ENCODE results near the gene C5orf58.

Gene C5orf58

DNA sequence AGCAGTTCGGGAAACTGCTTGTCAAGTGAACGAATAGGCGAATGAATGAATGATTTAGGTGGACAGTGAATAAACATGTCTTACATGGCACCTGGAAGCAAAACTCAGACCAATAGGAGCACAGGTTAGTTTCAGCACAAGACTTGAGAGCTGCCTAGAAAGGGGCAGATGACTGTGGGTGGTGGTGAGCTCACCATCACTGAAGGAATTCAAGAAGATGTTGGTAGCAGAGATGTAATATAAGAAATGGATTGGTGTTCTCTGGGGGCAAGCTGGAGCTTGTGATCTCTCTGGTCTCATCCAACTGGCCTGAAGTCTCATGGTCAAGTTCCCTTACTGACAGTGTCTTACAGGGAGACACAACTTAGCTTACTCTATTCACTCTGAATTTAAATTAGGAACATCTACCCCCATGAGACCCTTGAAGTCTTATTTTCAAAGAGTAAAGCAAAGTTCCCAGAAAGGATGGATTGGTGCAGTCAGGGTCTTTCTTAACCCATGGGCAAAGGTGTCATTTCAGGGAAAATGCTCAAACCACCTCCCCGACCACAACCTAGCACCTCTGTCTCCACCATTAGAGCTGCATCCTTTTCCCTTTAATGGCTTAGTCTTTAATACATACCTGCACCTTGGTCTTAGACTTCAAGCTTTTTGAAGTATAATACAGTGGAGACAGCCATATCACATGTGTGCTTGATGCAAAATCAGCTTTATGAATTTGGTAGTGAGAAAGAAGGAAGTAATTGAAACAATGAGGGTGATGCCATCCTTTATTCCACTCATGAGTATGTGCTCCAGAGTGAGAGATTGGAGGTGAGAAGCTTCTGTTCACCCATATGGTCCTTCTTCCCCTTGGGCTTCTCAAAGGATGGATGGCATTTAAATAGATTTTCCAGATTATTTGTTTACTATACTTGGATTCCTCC is 59.7 kb downstream of the C5orf58 start:
- H3K27ac ChIP-seq, result no peak overlapping the region
- TF ChIP-seq, protein P1, sequence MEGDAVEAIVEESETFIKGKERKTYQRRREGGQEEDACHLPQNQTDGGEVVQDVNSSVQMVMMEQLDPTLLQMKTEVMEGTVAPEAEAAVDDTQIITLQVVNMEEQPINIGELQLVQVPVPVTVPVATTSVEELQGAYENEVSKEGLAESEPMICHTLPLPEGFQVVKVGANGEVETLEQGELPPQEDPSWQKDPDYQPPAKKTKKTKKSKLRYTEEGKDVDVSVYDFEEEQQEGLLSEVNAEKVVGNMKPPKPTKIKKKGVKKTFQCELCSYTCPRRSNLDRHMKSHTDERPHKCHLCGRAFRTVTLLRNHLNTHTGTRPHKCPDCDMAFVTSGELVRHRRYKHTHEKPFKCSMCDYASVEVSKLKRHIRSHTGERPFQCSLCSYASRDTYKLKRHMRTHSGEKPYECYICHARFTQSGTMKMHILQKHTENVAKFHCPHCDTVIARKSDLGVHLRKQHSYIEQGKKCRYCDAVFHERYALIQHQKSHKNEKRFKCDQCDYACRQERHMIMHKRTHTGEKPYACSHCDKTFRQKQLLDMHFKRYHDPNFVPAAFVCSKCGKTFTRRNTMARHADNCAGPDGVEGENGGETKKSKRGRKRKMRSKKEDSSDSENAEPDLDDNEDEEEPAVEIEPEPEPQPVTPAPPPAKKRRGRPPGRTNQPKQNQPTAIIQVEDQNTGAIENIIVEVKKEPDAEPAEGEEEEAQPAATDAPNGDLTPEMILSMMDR (conservative IDR thresholded peaks at IDR 0.05), result no peak

DNA sequence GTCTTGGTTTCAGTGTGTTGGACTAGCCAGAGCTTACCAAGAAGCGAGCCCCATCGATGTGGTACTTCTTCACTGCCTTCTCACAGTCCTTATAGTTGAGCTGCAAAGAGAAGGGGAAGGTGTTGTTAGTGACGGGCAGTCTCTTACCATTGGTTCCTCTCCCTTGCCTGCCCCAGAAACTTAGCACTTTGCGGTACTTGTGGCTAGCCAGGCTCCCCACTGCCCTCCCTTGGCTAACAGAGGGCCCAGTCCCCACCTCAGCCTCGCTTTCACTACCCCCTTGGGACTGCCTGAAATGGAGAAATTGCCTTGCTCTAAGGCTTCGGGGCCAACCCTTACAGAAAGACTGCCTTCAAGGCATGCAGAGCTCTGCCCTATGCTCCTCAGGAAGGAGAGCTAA is 60.5 kb downstream of the C5orf58 start:
- H3K27ac ChIP-seq, result no peak overlapping the region
- TF ChIP-seq, protein P1 (conservative IDR thresholded peaks at IDR 0.05), result no peak

GRCh38 chr5:170294057-170294456 is 61.3 kb downstream of the C5orf58 start:
- TF ChIP-seq, protein P1 (conservative IDR thresholded peaks at IDR 0.05), result no peak
- H3K27ac ChIP-seq, result no peak overlapping the region

GRCh38 chr5:170294556-170294955 is 61.8 kb downstream of the C5orf58 start:
- TF ChIP-seq, protein P1 (conservative IDR thresholded peaks at IDR 0.05), result no peak
- H3K27ac ChIP-seq, result no peak overlapping the region
